ENCODE measurements around the gene SLC26A5. TPM values are rescaled to one million over a fixed set of nuclear protein-coding genes. Genes with fewer than 3 reads are reported as not detected.

SLC26A5 gene
- polyA plus RNA-seq, 1 experiment, result not detected

- no peak for TF ChIP-seq CTCF (IDR thresholded peaks at IDR 0.05; ENCODE audit: insufficient read depth, low read depth, low read length)
- ChIA-PET CTCF (no interaction called here), POLR2A (no interaction called here)
- H3K36me3 ChIP-seq (ENCODE audit: control insufficient read depth, insufficient read depth, low read length), result no peaks in the 10 kb centered on the region
- no peak overlapping the region for H3K4me3 ChIP-seq (ENCODE audit: low read depth, low read length)
- peaks cover 1% of the 10 kb centered on the region for H3K27me3 ChIP-seq (ENCODE audit: control insufficient read depth, insufficient read depth, low read length)
- no peak for DNase-seq (ENCODE audit: low read depth)
Observed at GRCh38 chr7:103381280-103382031, 64.6 kb downstream of the SLC26A5 start.

- POLR2A ChIA-PET, result no interaction called here
- H3K36me3 ChIP-seq (ENCODE audit: control insufficient read depth, insufficient read depth, low read length), result no peaks in the 10 kb centered on the region
- no peak overlapping the region for H3K4me3 ChIP-seq (ENCODE audit: low read depth, low read length)
- no peak for DNase-seq (ENCODE audit: low read depth)
- CTCF ChIA-PET, result interaction anchor here (1.0 kb wide), 1 partner anchor 10 kb away, joined by 3 read pairs; no protein-coding TSS in a partner anchor
- TF ChIP-seq CTCF (IDR thresholded peaks at IDR 0.05; ENCODE audit: insufficient read depth, low read depth, low read length), result no peak
- peaks cover 1% of the 10 kb centered on the region for H3K27me3 ChIP-seq (ENCODE audit: control insufficient read depth, insufficient read depth, low read length)
Observed at GRCh38 chr7:103380395-103381191, 65.4 kb downstream of the SLC26A5 start.

GRCh38 chr7:103379270-103379975 lies 66.6 kb downstream of the SLC26A5 start:
- no peaks in the 10 kb centered on the region for H3K36me3 ChIP-seq (ENCODE audit: control insufficient read depth, insufficient read depth, low read length)
- H3K27me3 ChIP-seq (ENCODE audit: control insufficient read depth, insufficient read depth, low read length), result peaks cover 1% of the 10 kb centered on the region
- ChIA-PET POLR2A (no interaction called here), CTCF (interaction anchor here (0.9 to 1.0 kb wide), 2 partner anchors 9 to 21 kb away, joined by 3 to 4 read pairs; no protein-coding TSS in a partner anchor)
- no peak for TF ChIP-seq CTCF (IDR thresholded peaks at IDR 0.05; ENCODE audit: insufficient read depth, low read depth, low read length)
- no peak for DNase-seq (ENCODE audit: low read depth)
- no peak overlapping the region for H3K4me3 ChIP-seq (ENCODE audit: low read depth, low read length)

GRCh38 chr7:103373866-103374643 lies 72.0 kb downstream of the SLC26A5 start:
- H3K4me3 ChIP-seq (ENCODE audit: low read depth, low read length), result no peak overlapping the region
- peaks cover 1% of the 10 kb centered on the region; the same call in 1 of the 2 replicates for H3K27me3 ChIP-seq (ENCODE audit: control insufficient read depth, insufficient read depth, low read length)
- DNase-seq (ENCODE audit: low read depth), result no peak
- H3K36me3 ChIP-seq (ENCODE audit: control insufficient read depth, insufficient read depth, low read length), result no peaks in the 10 kb centered on the region
- CTCF ChIA-PET, result interaction anchor here (0.6 kb wide), 1 partner anchor 78 kb away, joined by 3 read pairs; no protein-coding TSS in a partner anchor
- TF ChIP-seq CTCF (IDR thresholded peaks at IDR 0.05; ENCODE audit: insufficient read depth, low read depth, low read length), result no peak
- POLR2A ChIA-PET, result no interaction called here

Data from BJ (cell line).